LHCN-M2 (cell line): ENCODE results near the gene TGFBI. TPM values are rescaled to one million over a fixed set of nuclear protein-coding genes. Genes with fewer than 3 reads are reported as not detected.

ENCODE experiments used
- DNase-seq: peaks from one replicate; pipeline ENCODE4 v3.0.0-alpha.2; 2012; ENCODE audit warnings: low read depth
- total RNA-seq: library from RNA; depleted of rRNA; stranded (reverse); fragments of >200 nt; gene quantifications from 2 replicates; pipeline ENCODE4 v1.2.3, GENCODE V29; 2014; rRNA removed

TGFBI gene
- total RNA-seq, 1 experiment from 2014 or later: 2,144 TPM

- no peak for DNase-seq
Observed at GRCh38 chr5:136087961-136088871, 59.4 kb downstream of the TGFBI start.

- no peak for DNase-seq
Observed at GRCh38 chr5:136089791-136090190, 61.0 kb downstream of the TGFBI start.

GRCh38 chr5:136090319-136090718 lies 61.5 kb downstream of the TGFBI start:
- no peak for DNase-seq

GRCh38 chr5:136094189-136094912 lies 65.6 kb downstream of the TGFBI start:
- DNase-seq: no peak

GRCh38 chr5:136094913-136095641 lies 66.3 kb downstream of the TGFBI start:
- no peak for DNase-seq

- DNase-seq: no peak
Observed at GRCh38 chr5:136098176-136098575, 69.4 kb downstream of the TGFBI start.

GRCh38 chr5:136099870-136100269 lies 71.1 kb downstream of the TGFBI start:
- no peak for DNase-seq

- DNase-seq: no peak
Observed at GRCh38 chr5:136101884-136102283, 73.1 kb downstream of the TGFBI start.

- DNase-seq: no peak
Observed at GRCh38 chr5:136103118-136103517, 74.3 kb downstream of the TGFBI start.

- no peak for DNase-seq
Observed at GRCh38 chr5:136104306-136104965, 75.6 kb downstream of the TGFBI start.

GRCh38 chr5:136106351-136107031 lies 77.7 kb downstream of the TGFBI start:
- DNase-seq: no peak

GRCh38 chr5:136108180-136108611 lies 79.4 kb downstream of the TGFBI start:
- no peak for DNase-seq

- DNase-seq: no peak
Observed at GRCh38 chr5:136108766-136109165, 80.0 kb downstream of the TGFBI start.

GRCh38 chr5:136109453-136110135 lies 80.8 kb downstream of the TGFBI start:
- no peak for DNase-seq

Other genes with a start within 250 kb of the TGFBI start
- gene SLC25A48, start 194.3 kb upstream of the TGFBI start, total RNA-seq: not detected in 2 replicates
- gene IL9, start 133.1 kb upstream of the TGFBI start, total RNA-seq: not detected in 2 replicates
- gene LECT2, start 74.0 kb upstream of the TGFBI start, total RNA-seq: not detected in 2 replicates
- 56.3 and 66.5 TPM in 2 replicates for gene SMAD5, start 103.9 kb downstream of the TGFBI start, total RNA-seq
- not detected in 2 replicates for gene SMIM32, start 164.2 kb downstream of the TGFBI start, total RNA-seq